GM19023 (cell line): ENCODE data around the gene RTCB.
"Not testable (repeated sequence)": the region's sequence is repeated elsewhere in the genome, so short reads cannot be mapped to it uniquely, and the experiment has no call there.

Experiments
- ATAC-seq: cut with Tn5 transposase; IDR thresholded peaks from one replicate; pipeline ENCODE4 v1.9.1; 2021; ENCODE audit warnings: mild to moderate bottlenecking, moderate library complexity; ENCODE audit not compliant: unreplicated experiment

The RTCB gene

DNA sequence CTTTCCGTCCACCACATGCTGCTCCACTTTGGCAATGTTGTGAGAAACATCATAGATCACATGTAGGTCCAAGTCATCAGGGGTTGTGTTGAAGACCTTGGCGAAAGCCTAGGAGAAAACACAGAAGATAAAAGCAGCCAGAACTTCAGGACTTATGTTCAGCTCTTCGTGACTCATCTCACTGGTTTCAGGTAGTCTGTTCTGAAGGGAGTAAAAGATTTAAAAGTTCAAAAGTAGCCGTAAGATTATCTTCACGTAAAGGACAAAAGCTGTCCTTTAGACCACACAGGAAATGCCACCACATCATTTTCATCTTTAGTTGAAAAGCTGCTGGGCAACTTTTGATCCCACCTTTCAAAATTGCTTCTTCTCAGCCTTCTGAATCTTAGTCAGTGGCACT lies 16.9 kb downstream of the RTCB start:
- ATAC-seq, result no peak

DNA sequence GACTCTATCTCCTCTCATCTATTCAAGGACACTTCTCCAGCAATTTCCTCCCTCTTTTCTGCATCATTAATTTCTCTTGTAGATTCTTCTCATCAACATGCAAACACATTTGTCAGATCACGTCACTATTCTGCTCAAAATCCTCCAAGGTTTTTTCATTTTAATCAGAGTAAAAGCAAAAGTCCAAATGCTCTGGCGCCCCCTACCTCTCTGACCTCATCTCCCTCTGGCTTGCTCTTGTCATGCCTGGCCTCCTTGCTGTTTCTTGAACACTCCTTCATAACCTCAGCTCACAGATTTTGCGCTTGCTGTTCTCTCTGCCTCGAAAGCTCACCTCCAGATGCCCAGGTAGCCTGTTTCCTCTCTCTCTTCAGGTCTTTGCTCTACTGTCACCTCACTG lies 22.4 kb downstream of the RTCB start:
- no peak for ATAC-seq

- no peak for ATAC-seq
Observed at GRCh38 chr22:32385681-32386080, 26.4 kb downstream of the RTCB start.

DNA sequence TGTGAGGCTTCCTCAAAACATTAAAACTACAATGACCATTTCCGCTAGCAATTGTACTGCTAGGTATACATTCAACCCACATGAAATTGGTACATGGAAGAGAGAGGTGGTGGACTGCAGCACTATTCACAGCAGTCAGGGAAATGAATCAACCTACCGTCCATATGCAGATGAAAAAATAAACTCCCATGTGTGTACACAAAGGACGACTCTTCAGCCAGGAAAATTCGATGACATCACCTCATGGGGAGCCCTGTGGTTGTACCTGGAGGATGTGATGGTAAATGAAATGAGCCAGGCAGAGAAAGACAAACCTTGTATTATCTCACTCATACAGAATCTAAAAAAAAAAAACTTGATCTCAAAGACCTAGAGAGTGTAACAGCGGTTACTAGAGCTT lies 31.1 kb downstream of the RTCB start:
- ATAC-seq, result no peak

DNA sequence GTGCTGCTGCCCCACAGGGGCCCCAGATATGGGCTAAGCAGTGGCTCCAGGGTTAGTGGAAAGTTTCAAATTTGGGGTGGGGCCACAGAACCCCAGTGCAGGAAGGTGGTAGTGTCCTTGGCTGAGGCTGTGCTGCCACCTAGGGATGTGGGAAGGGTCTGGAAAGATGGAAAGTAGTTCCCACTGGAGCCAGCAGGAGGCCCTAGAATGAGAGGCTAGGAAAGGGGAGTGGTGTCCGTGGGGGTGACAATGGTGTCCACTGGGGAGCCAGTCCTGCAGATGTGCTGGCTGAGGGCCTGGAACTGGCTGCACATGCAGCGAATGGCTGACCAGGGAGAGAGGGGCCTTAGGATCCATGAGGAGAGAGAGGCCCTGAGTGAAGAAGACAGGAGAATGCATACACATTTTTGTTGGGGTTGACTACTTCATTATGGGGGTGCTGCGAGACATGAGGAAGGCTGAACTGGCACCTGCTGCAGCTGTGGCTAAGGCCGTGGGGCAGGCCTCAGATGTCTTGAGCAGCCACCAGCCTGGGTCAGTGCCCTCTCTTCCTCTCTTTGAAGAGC lies 33.3 kb downstream of the RTCB start:
- ATAC-seq, result no peak

GRCh38 chr22:32376681-32377080 lies 35.4 kb downstream of the RTCB start:
- no peak for ATAC-seq

- no peak for ATAC-seq
Observed at GRCh38 chr22:32375678-32376450, 36.2 kb downstream of the RTCB start.

- ATAC-seq, result no peak
Observed at GRCh38 chr22:32364210-32364609, 47.8 kb downstream of the RTCB start.

DNA sequence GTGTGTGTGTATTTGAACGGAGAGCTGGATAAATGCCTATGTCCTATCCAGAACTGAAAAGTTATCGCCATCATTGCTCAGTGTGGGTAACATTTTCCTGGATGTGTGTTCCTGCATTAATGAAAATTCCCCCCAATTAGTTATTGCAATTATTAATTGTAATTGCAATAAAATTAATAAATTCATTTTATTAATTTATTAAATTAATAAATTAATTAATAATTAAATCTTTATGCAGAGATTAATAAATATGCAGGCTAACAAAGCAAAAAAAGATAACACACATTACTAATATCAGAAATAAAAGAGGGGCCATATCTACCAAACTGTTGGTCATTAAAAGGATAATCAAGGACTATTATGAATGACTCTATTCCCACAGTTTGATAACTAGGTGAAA lies 50.8 kb downstream of the RTCB start:
- no peak for ATAC-seq

DNA sequence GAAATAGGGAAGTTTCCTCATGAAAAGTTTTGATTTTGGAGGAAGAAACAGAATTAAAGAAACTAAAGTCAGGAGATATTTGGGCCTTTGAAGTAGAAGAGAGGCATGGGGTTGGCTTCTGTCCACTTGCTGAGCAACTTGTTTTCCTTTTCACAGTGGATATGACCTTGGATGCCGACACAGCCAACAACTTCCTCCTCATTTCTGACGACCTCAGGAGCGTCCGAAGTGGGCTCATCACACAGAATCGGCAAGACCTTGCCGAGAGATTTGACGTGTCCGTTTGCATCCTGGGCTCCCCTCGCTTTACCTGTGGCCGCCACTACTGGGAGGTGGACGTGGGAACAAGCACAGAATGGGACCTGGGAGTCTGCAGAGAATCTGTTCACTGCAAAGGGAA lies 52.0 kb downstream of the RTCB start:
- ATAC-seq, result not testable (repeated sequence)

DNA sequence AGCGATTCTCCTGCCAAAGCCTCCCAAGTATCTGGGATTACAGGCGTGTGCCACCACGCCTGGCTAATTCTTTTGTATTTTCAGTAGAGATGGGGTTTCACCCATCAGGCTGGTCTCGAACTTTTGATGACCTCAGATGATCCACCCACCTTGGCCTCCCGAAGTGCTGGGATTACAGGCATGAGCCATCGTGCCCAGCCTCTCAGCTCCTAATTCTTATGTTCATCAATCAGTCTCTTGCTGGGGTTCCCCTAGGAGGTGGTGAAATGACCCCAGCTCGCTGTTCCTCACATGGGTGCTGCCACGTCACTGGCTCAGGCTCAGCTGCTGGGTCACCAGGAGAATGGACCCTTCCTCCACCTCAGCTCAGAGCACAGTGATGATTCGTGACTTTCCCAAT lies 54.5 kb downstream of the RTCB start, which contains the start of gene RFPL3:
Gene RFPL3 (plus strand): TSS at position 301 of the 400 bp plus-strand sequence. CDS start 205 bp downstream, outside the sequence.
- ATAC-seq, result not testable (repeated sequence)

- ATAC-seq, result no peak
Observed at GRCh38 chr22:32355760-32356159, 56.3 kb downstream of the RTCB start.

- no peak for ATAC-seq
Observed at GRCh38 chr22:32354360-32355351, 57.4 kb downstream of the RTCB start.

DNA sequence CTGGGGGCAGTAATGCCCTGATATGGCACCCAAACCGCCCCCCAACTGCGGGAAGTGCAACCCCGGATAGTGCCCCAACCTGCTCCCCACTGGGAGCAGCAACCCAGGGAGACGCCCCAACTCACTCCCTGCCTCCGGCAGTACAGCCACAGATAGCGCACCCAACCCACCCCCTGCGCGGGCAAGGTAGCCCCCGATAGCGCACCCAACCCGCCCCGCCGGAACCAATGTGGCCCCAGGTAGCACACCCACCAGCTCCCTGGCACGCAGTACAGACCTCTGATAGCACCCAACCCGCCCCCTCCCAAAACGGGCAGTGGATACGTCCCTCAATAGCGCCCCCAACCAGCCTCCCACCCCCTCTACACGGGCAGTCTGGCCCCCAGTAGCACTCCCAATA lies 58.2 kb downstream of the RTCB start:
- ATAC-seq, result no peak

DNA sequence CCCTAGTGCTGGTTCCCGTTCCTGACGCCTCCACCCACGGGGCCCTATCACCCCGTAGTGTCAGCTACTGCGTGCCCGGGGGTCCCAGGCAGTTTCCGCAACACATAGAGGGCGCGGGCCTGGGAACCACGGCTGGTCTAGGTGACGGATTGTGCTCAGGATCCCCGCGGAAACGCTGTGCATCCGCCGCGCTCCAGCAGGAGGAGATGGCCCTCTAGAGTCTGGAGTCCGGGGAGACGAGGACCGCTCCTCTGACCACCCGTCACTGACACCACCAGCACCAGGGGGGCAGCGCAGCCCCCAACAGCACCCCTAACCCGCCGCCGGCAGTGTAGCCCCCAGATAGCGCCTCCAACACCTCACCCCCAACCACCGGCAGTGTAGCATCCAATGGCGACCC lies 58.8 kb downstream of the RTCB start:
- no peak for ATAC-seq

- no peak for ATAC-seq
Observed at GRCh38 chr22:32352681-32353080, 59.4 kb downstream of the RTCB start.

DNA sequence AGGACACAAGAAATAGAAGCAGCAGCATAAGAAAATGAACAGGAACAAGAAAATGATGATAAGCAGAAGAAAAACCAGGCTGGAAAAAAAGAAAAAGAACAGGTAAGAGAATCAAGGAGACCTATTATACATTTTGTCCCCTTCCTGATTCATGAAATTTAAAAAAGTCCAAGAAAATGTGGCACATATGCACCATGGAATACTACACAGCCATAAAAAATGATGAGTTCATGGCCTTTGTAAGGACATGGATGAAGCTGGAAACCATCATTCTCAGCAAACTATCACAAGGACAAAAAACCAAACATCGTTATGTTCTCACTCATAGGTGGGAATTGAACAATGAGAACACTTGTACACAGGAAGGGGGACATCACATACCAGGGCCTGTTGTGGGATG lies 60.2 kb downstream of the RTCB start:
- not testable (repeated sequence) for ATAC-seq

- no peak for ATAC-seq
Observed at GRCh38 chr22:32348031-32348611, 63.9 kb downstream of the RTCB start.

DNA sequence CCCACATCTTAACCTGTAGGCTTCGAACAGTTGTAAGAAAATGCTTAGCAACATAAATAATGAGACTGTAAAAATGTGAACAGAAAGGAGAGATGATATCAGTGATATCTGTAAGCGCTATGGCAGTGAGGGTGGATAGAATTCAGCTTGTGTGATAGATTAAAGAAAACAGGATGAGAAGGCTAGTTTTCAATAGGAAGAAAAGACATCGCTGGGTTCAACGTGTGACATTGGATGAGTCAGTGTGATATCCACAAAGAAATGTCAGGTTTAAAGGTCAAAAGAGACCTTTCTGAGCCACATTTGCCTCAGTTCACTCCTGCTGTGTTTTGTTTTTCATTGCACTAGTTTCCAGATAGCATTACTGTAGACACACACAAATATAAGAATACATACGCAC lies 68.1 kb downstream of the RTCB start:
- no peak for ATAC-seq

DNA sequence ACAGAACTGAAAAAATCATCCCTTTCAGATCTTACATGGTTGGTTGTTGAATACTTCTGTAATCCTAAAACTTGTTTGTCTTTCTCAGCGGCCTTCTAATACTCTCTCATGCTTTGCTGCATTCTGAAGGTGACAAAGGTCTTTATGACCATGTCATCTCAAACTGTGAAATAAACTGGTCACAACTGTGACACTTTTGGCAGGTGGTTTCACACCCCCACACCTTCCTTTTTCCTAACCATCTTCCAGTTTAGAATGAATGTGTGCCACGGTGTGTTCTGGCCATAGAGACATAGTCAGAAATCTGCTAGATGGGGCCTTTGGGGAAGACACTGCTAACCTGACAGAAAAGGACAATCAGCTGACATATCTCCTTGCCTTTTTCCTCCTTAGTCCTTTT lies 69.1 kb downstream of the RTCB start:
- ATAC-seq, result no peak

DNA sequence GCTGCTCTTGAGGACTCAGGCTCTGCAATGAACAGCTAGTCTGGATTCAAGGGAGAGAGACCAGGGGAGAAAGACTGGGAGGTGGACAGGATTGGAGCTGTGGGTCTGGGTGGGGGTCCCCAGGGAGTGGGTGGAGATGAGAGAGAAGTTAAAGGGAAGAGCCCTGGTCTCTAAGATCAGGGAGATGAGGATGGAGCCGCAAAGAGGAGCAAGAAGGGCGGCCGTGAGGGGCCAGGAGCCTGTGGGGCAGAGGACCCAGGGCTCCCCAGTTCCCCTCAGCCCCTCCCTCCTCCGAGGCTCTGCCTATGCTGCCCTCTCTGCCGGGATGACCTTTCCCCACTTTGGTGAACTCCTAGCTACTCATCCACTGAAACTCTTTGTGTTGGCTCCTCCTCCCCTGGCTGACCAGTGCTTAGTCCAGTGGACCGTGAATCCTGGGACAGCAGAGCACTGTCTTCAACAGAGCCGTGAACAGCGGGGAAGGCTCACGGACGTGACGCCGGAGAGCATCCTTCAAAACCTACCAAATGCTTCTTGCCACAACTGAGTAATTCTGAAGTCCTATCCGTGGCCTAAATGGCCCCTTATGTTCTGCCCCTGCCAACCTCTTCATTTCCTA lies 70.8 kb downstream of the RTCB start:
- ATAC-seq, result no peak
